NB4 (cell line): ENCODE measurements around the gene ENPEP.
A peak's percentile ranks its signal among the peaks of the same experiment; 100 is the strongest.

ENCODE experiments used
- DNase-seq: peaks from one replicate; pipeline ENCODE4 v3.0.0; 2010; ENCODE audit warnings: low read depth
- H3K4me3 ChIP-seq: one replicate; pipeline ENCODE4 v1.5.1; 2011; ENCODE audit warnings: mild to moderate bottlenecking, low read depth, low read length, moderate library complexity
- MYC ChIP-seq: IDR thresholded peaks from 2 replicates; pipeline ENCODE4 v1.6.1; 2011; ENCODE audit warnings: low read depth, low read length
- POLR2A ChIP-seq: IDR thresholded peaks from 2 replicates; pipeline ENCODE4 v1.6.1; 2011; ENCODE audit warnings: mild to moderate bottlenecking; ENCODE audit not compliant: insufficient read length; ENCODE audit errors: extremely low read depth
- TF ChIP-seq, protein P1 (sequence below): IDR thresholded peaks from 2 replicates; pipeline ENCODE4 v1.6.1; 2011; ENCODE audit warnings: low read depth, low read length
- TF ChIP-seq, protein P2 (sequence below): IDR thresholded peaks from one replicate; pipeline ENCODE4 v1.5.1; 2012; ENCODE audit warnings: low read depth, low read length

The ENPEP gene

DNA sequence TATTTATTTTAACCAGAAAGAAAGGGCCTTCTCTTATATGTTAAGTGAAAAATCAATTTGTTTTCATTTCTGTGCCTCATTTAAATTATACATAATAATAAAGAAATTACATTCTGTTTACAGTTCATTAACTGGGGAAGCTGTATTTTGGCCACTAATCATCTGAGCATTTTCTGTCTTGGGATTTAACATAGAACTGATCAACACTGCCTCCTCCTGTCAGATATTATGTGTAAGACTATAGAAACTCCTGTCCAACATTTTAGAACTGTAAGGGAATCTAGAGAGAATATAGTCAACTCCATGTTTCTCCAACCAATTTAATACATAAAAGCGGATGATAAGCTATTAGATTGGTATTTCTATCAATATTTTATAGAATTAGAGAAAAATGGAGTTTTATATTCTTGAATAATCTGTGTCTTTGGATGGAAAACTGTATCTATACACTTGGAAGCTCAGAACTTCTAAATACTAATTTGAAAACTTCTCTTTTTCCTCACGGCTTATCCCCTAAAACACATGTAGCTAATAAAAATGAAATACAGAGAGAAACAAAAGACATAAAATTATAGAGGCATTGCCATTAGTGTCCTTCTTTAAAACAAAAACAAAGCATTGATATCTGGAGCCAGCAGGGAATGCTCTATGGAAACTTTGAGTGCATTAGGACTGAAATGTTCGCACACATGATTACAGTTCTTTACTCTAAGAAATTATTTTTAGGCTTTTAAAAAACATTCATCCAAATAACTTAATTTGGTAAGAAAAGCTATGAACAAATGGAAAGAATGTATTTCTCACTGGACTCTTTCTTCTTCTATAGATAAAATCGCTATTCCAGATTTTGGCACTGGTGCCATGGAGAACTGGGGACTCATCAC, 33.1 kb downstream of the ENPEP start:
- H3K4me3 ChIP-seq, result no peak overlapping the region
- peak; percentile 26 for DNase-seq
- TF ChIP-seq, protein P1, sequence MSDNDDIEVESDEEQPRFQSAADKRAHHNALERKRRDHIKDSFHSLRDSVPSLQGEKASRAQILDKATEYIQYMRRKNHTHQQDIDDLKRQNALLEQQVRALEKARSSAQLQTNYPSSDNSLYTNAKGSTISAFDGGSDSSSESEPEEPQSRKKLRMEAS, result no peak
- TF ChIP-seq, protein P2, sequence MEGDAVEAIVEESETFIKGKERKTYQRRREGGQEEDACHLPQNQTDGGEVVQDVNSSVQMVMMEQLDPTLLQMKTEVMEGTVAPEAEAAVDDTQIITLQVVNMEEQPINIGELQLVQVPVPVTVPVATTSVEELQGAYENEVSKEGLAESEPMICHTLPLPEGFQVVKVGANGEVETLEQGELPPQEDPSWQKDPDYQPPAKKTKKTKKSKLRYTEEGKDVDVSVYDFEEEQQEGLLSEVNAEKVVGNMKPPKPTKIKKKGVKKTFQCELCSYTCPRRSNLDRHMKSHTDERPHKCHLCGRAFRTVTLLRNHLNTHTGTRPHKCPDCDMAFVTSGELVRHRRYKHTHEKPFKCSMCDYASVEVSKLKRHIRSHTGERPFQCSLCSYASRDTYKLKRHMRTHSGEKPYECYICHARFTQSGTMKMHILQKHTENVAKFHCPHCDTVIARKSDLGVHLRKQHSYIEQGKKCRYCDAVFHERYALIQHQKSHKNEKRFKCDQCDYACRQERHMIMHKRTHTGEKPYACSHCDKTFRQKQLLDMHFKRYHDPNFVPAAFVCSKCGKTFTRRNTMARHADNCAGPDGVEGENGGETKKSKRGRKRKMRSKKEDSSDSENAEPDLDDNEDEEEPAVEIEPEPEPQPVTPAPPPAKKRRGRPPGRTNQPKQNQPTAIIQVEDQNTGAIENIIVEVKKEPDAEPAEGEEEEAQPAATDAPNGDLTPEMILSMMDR, result no peak
- no peak for TF ChIP-seq MYC

DNA sequence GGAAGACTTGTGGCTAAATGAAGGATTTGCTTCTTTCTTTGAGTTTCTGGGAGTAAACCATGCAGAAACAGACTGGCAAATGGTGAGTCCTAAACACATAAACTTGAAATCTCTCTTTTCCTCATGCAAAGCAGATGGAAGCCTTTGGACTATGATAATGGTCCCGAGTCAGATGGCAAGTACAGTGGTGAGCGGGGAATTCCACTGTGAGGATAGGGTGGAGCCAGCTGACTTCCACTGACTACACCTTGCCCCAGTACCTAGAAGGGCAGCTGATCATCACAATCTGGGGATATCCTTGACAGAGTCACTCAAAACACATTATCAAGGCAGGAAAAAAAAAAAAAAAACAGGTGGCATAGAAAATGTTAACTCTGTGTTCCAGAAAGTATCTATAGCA, 34.3 kb downstream of the ENPEP start:
- TF ChIP-seq MYC (no peak), POLR2A (no peak)
- TF ChIP-seq, protein P1, result no peak
- TF ChIP-seq, protein P2, result no peak
- DNase-seq, result no peak
- no peak overlapping the region for H3K4me3 ChIP-seq

DNA sequence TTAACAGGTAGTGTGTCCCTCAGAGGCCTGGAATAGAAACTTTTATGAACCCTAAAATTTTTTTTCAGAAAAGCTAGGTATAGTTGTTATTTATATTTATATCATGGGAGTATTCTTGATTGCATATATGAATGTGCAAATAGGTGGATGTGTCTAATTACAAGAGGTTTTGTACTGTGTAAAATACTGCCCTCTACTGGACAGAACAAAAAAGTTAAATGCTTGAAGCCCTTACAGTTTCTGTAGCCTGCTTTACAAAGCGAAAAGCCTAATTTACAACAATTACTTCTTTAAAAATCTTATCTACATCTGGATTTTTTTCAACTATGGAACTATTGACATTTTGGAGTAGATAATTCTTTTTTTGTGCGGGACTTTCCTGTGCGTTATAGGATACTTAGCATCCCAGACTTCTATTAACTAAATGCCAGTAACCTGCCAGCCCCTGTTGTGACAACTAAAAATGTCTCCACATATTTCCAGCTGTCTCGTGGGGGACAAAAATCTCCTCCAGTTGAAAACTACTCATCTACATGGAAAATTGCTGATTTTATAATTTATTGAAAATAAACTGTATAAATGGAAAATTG, 35.1 kb downstream of the ENPEP start:
- no peak for TF ChIP-seq POLR2A
- no peak for TF ChIP-seq MYC
- TF ChIP-seq, protein P2, result no peak
- TF ChIP-seq, protein P1, result no peak
- peak; percentile 62 for DNase-seq
- H3K4me3 ChIP-seq, result no peak overlapping the region

DNA sequence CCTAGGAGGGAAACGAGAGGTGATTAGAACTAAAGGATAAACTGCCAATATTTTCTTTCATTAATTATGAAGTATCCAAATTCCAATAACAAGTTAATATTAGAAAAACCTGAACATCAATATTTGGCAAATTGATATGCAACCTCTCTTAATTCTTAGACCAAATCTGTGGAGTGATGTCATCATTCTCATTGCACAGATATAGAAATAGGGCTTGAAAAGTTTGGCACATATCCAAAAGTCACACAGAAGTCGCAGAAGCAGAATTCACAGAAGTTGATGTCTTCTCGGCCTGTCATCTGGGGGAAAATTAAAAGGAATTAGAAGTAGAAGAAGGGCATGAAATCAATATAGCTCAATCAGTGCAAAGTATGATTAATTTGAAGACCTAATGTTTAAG, 36.9 kb downstream of the ENPEP start:
- DNase-seq, result no peak
- H3K4me3 ChIP-seq, result no peak overlapping the region
- TF ChIP-seq, protein P2, result no peak
- TF ChIP-seq, protein P1, result no peak
- TF ChIP-seq MYC (no peak), POLR2A (no peak)

DNA sequence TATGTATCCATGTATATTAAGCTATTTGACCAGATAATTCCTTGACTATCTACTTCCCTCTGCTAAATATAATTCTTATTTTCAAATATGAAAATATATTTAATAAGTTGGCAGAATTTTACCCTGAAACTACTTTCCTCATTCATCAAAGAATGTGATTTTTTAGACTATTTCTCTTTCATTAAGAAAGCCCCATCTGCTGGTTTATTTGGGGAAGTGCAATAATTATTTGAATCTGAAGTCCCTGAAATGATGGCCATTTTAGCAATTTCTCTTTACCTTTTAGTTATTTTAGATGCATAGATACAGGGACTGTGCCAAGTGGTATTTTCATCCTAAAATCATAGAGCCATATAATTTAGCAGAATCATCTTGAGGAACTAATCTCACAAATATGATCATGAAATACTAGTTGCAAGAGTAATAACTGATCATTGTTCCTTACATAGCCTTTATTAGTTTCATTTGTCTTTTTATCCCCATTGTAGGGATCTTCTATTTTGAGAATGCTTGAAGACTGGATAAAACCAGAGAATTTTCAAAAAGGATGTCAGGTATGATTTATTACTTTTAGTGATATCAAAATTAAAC, 39.0 kb downstream of the ENPEP start:
- TF ChIP-seq POLR2A, result no peak
- TF ChIP-seq, protein P1, result no peak
- TF ChIP-seq, protein P2, result peak; percentile 23
- peak; percentile 22 for DNase-seq

More for the DNA sequence above, 39.0 kb downstream of the ENPEP start:
- no peak overlapping the region for H3K4me3 ChIP-seq
